IMR-90 (cell line): ENCODE measurements around the gene HDGFL2. TPM values are rescaled to one million over a fixed set of nuclear protein-coding genes. Genes with fewer than 3 reads are reported as not detected.

Experiments
- ATAC-seq: fragments of 200-7000 bp; cut with Tn5 transposase; 2 replicates; pipeline ENCODE4 v1.9.1; 2020; ENCODE audit warnings: low read depth, mild to moderate bottlenecking, moderate library complexity
- BruUV-seq: library from RNA; stranded (reverse); fragments of 400-500 nt; replicated peaks from 2 replicates; lab custom pipeline; 2021; lab: Mats Ljungman, UMichigan
- CTCF ChIA-PET: fragments of 300-600 bp; formaldehyde crosslinking; extraction: SDS; loops from one replicate; lab custom pipeline; 2021; ENCODE audit warnings: antibody characterized with exemption; lab: Yijun Ruan, JAX
- POLR2A ChIA-PET: fragments of 300-600 bp; sonication (Branson Sonifier 250); formaldehyde crosslinking; loops from one replicate; lab custom pipeline; 2022; ENCODE audit warnings: antibody characterized with exemption; ENCODE audit not compliant: unreplicated experiment; lab: Charles Lee
- DNase-seq: peaks from one replicate; pipeline ENCODE4 v3.0.0; 2013
- H2AFZ ChIP-seq: replicated peaks from 2 replicates; pipeline ENCODE3; 2013; ENCODE audit warnings: low read length, mild to moderate bottlenecking; ENCODE audit not compliant: poor library complexity
- H2AK5ac ChIP-seq: 2 replicates; pipeline ENCODE4 v1.6.1; 2013; ENCODE audit warnings: low read depth, low read length, inconsistent platforms
- H2AK9ac ChIP-seq: replicated peaks from 2 replicates; pipeline ENCODE3; 2013; ENCODE audit warnings: mild to moderate bottlenecking, low read depth, low read length, moderate library complexity; ENCODE audit not compliant: poor library complexity
- H2BK120ac ChIP-seq: 2 replicates; pipeline ENCODE4 v1.6.1; 2013; ENCODE audit warnings: low read depth, low read length, inconsistent platforms
- H2BK15ac ChIP-seq: 3 replicates; pipeline ENCODE4 v1.6.1; 2013; ENCODE audit warnings: low read depth, low read length, inconsistent platforms
- H2BK20ac ChIP-seq: 2 replicates; pipeline ENCODE4 v1.6.1; 2013; ENCODE audit warnings: low read depth, mild to moderate bottlenecking, inconsistent platforms, low read length, moderate library complexity
- H2BK5ac ChIP-seq: 2 replicates; pipeline ENCODE4 v1.6.1; 2013; ENCODE audit warnings: mild to moderate bottlenecking, low read depth, low read length, inconsistent platforms; ENCODE audit not compliant: poor library complexity, severe bottlenecking
- H3K14ac ChIP-seq: replicated peaks from 2 replicates; pipeline ENCODE4 v1.6.1; 2013; ENCODE audit warnings: low read depth, low read length, inconsistent platforms
- H3K18ac ChIP-seq: 2 replicates; pipeline ENCODE4 v1.6.1; 2013; ENCODE audit warnings: low read depth, low read length, control low read depth
- H3K23ac ChIP-seq: 2 replicates; pipeline ENCODE4 v1.6.1; 2013; ENCODE audit warnings: low read depth, low read length, inconsistent platforms
- H3K27ac ChIP-seq: 2 replicates; pipeline ENCODE4 v1.5.1; 2013; ENCODE audit warnings: mild to moderate bottlenecking, control low read depth, low read length; ENCODE audit not compliant: insufficient read depth
- H3K27me3 ChIP-seq: 2 replicates; pipeline ENCODE4 v1.6.1; 2013; ENCODE audit warnings: low read length; ENCODE audit not compliant: control insufficient read depth, insufficient read depth
- H3K36me3 ChIP-seq: 2 replicates; pipeline ENCODE4 v1.6.1; 2013; ENCODE audit warnings: low read length, mixed read lengths; ENCODE audit not compliant: control insufficient read depth, insufficient read depth
- H3K4ac ChIP-seq: 2 replicates; pipeline ENCODE4 v1.6.1; 2013; ENCODE audit warnings: low read depth, low read length, inconsistent platforms
- H3K4me1 ChIP-seq: 2 replicates; pipeline ENCODE4 v1.6.1; 2013; ENCODE audit warnings: low read length, mixed read lengths; ENCODE audit not compliant: control insufficient read depth, insufficient read depth
- H3K4me2 ChIP-seq: 2 replicates; pipeline ENCODE4 v1.6.1; 2013; ENCODE audit warnings: low read depth, mild to moderate bottlenecking, control low read depth, low read length, moderate library complexity
- H3K4me3 ChIP-seq: 2 replicates; pipeline ENCODE4 v1.5.1; 2013; ENCODE audit warnings: low read depth, mild to moderate bottlenecking, control low read depth, low read length, moderate library complexity; ENCODE audit not compliant: insufficient read depth
- H3K56ac ChIP-seq: 2 replicates; pipeline ENCODE4 v1.6.1; 2013; ENCODE audit warnings: low read length, inconsistent platforms; ENCODE audit not compliant: insufficient read depth; ENCODE audit errors: extremely low read depth
- H3K79me1 ChIP-seq, 2 experiments: 2 replicates each; pipeline ENCODE4 v1.6.1; 2013; ENCODE audit warnings: low read length in 2 of 2, inconsistent platforms in 1 of 2, low read depth in 1 of 2
- H3K9ac ChIP-seq: 2 replicates; pipeline ENCODE4 v1.6.1; 2013; ENCODE audit warnings: low read depth, low read length, control low read depth
- H3K9me1 ChIP-seq: 2 replicates; pipeline ENCODE4 v1.6.1; 2013; ENCODE audit warnings: low read length, inconsistent platforms; ENCODE audit not compliant: insufficient read depth
- H3K9me3 ChIP-seq: 2 replicates; pipeline ENCODE4 v1.6.1; 2013; ENCODE audit warnings: low read length; ENCODE audit not compliant: control insufficient read depth, insufficient read depth
- H4K20me1 ChIP-seq: 2 replicates; pipeline ENCODE4 v1.6.1; 2013; ENCODE audit warnings: low read length, inconsistent platforms; ENCODE audit not compliant: insufficient read depth
- H4K5ac ChIP-seq: 2 replicates; pipeline ENCODE4 v1.6.1; 2013; ENCODE audit warnings: mild to moderate bottlenecking, low read depth, low read length, control low read depth
- H4K8ac ChIP-seq, 2 experiments: 2 replicates each; pipeline ENCODE4 v1.6.1; 2013; ENCODE audit warnings: low read depth in 2 of 2, low read length in 2 of 2, control low read depth in 1 of 2, inconsistent platforms in 1 of 2
- H4K91ac ChIP-seq: 2 replicates; pipeline ENCODE4 v1.6.1; 2013; ENCODE audit warnings: low read depth, low read length, inconsistent platforms; ENCODE audit not compliant: insufficient read depth
- BHLHE40 ChIP-seq: fragments of 150-350 bp; IDR thresholded peaks from 2 replicates; pipeline ENCODE4 v1.6.1; 2016; ENCODE audit warnings: mild to moderate bottlenecking, low read depth, low read length
- CEBPB ChIP-seq: IDR thresholded peaks from 2 replicates; pipeline ENCODE4 v1.6.1; 2012; ENCODE audit warnings: low read depth, low read length, improper control_type of control experiment
- CHD1 ChIP-seq: IDR thresholded peaks from 2 replicates; pipeline ENCODE4 v1.6.1; 2012; ENCODE audit warnings: low read depth, low read length, improper control_type of control experiment
- FOS ChIP-seq: fragments of 150-350 bp; IDR thresholded peaks from 2 replicates; pipeline ENCODE4 v1.6.1; 2016; ENCODE audit warnings: low read depth, low read length
- MAFK ChIP-seq: IDR thresholded peaks from 2 replicates; pipeline ENCODE4 v1.6.1; 2012; ENCODE audit warnings: low read depth, low read length, improper control_type of control experiment
- MAZ ChIP-seq: IDR thresholded peaks from 2 replicates; pipeline ENCODE4 v1.6.1; 2012; ENCODE audit warnings: low read depth, mild to moderate bottlenecking, low read length, improper control_type of control experiment, moderate library complexity, borderline replicate concordance
- MXI1 ChIP-seq: IDR thresholded peaks from 2 replicates; pipeline ENCODE4 v1.6.1; 2012; ENCODE audit warnings: low read depth, mild to moderate bottlenecking, low read length, moderate library complexity, borderline replicate concordance
- NFE2L2 ChIP-seq: fragments of 150-350 bp; IDR thresholded peaks from 2 replicates; pipeline ENCODE4 v1.6.1; 2016; ENCODE audit warnings: low read depth, mild to moderate bottlenecking, low read length
- POLR2A ChIP-seq: IDR thresholded peaks from 2 replicates; pipeline ENCODE4 v1.6.1; 2012; ENCODE audit warnings: mild to moderate bottlenecking, low read depth, low read length
- RAD21 ChIP-seq: IDR thresholded peaks from 2 replicates; pipeline ENCODE4 v1.6.1; 2012; ENCODE audit warnings: low read length, improper control_type of control experiment
- RCOR1 ChIP-seq: IDR thresholded peaks from 2 replicates; pipeline ENCODE4 v1.6.1; 2012; ENCODE audit warnings: mild to moderate bottlenecking, low read length, improper control_type of control experiment; ENCODE audit not compliant: insufficient replicate concordance
- RFX5 ChIP-seq: IDR thresholded peaks from 2 replicates; pipeline ENCODE4 v1.8.0; 2012; ENCODE audit warnings: low read depth, mild to moderate bottlenecking, low read length, moderate library complexity
- SMC3 ChIP-seq: fragments of 150-350 bp; IDR thresholded peaks from 2 replicates; pipeline ENCODE4 v1.6.1; 2016; ENCODE audit warnings: low read depth, mild to moderate bottlenecking, antibody characterized with exemption, low read length, moderate library complexity
- USF2 ChIP-seq: fragments of 150-350 bp; IDR thresholded peaks from 2 replicates; pipeline ENCODE4 v1.6.1; 2017; ENCODE audit warnings: mild to moderate bottlenecking, antibody characterized with exemption, low read length, low read depth
- WGBS, 2 experiments: methylation state at CpG; one replicate each; pipeline versions ENCODE4 v1.1.5 to v1.1.7; 2013; ENCODE audit warnings: missing lambda C conversion rate in 2 of 2; ENCODE audit not compliant: insufficient read length in 1 of 2; ENCODE audit errors: extremely low coverage in 2 of 2; 5-methylcytosine and 5-hydroxymethylcytosine counted together
- dilution Hi-C: fragments of 300-500 bp; cut with HindIII; formaldehyde crosslinking; loops from one replicate; pipeline ENCODE4 v1.14.3; 2018; ENCODE audit warnings: low sequenced_read_pairs; ENCODE audit not compliant: unreplicated experiment
- in situ Hi-C: fragments of 300-500 bp; cut with MboI; formaldehyde crosslinking; loops from 3 replicates; pipeline ENCODE4 v1.14.3; 2019; ENCODE audit warnings: low sequenced_read_pairs, inconsistent platforms, mixed read lengths
- intact Hi-C: fragments of 100-400 bp; cut with micrococcal nuclease; formaldehyde crosslinking; loops from 2 replicates; pipeline ENCODE4 v1.10.0; 2022
- polyA plus RNA-seq, 3 experiments: library from polyadenylated mRNA; depleted of rRNA; stranded (reverse); fragments of >200 nt; gene quantifications; 2 replicates each; pipeline ENCODE4 v1.2.3, GENCODE V29; 2012; ENCODE audit warnings: low replicate concordance in 1 of 3
- total RNA-seq: library from RNA; depleted of rRNA; stranded (reverse); fragments of >200 nt; gene quantifications from 2 replicates; pipeline ENCODE4 v1.2.3, GENCODE V29; 2012
- TF ChIP-seq, protein P1 (sequence below): conservative IDR thresholded peaks from 2 replicates; pipeline ENCODE4 v1.5.1; 2012; ENCODE audit warnings: mild to moderate bottlenecking, low read depth, low read length, improper control_type of control experiment
- TF ChIP-seq, protein P2 (sequence below): fragments of 150-350 bp; IDR thresholded peaks from 2 replicates; pipeline ENCODE4 v1.6.1; 2016; ENCODE audit warnings: low read depth, mild to moderate bottlenecking, low read length, moderate library complexity, borderline replicate concordance

HDGFL2 gene
- total and polyA plus RNA-seq, 2 of the 4 experiments (the other 2 are of a cell fraction): 35.8 to 48.5 TPM

DNA sequence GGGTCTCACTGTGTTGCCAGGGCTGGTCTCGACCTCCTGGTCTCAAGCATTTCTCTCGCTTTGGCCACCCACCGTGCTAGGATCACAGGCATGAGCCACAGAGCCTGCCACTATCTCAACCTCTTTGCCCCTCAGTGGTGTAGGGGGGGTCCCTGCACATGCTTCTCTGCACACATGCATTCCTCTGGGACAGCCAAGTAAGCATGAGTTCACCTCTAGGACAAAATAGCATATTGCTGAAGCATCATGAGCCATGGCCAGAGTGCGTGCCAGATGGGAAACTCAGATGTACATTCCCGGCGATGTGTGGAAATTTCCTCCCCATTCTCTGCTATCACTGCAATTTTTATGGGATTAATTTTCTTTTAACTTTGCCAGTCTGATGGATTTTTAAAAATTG lies 46.6 kb upstream of the HDGFL2 start:
- Histone ChIP-seq H3K9me3 (no peaks in the 10 kb centered on the region), H3K23ac (no peak overlapping the region), H4K20me1 (no peaks in the 10 kb centered on the region; the same call in 1 of the 2 replicates), H2BK20ac (0 out of 2 replicates have a peak overlapping the region, but pooled peaks have one; percentile 2), H3K14ac (no peak overlapping the region), H3K9ac (no peak overlapping the region), H4K5ac (no peak overlapping the region), H3K27ac (no peak overlapping the region), H3K56ac (no peak overlapping the region), H3K4ac (no peak overlapping the region), H4K8ac (peak overlapping the region in 1 of 2 experiments; percentile 39; a peak in 1 of 4 replicates), H3K9me1 (no peaks in the 10 kb centered on the region; the same call in 1 of the 2 replicates), H4K91ac (no peak overlapping the region), H3K4me2 (no peak overlapping the region), H2BK5ac (peak overlapping the region; percentile 59), H2BK15ac (no peak overlapping the region), H3K27me3 (no peaks in the 10 kb centered on the region), H3K4me1 (peaks cover 11% of the 10 kb centered on the region; the same call in 1 of the 2 replicates), H3K18ac (no peak overlapping the region), H3K79me1 (peaks cover 15 to 20% of the 10 kb centered on the region in 2 experiments; a peak in 2 of 4 replicates), H2AFZ (peak overlapping the region; percentile 46), H2BK120ac (no peak overlapping the region), H3K4me3 (no peak overlapping the region), H2AK9ac (no peak overlapping the region), H2AK5ac (no peak overlapping the region), H3K36me3 (peaks cover 8% of the 10 kb centered on the region)
- WGBS, 2 experiments: no CpG with 5 or more reads among the region's 6 CpGs
- TF ChIP-seq NFE2L2 (peak; percentile 81), CHD1 (no peak), RCOR1 (peak; percentile 80), RAD21 (no peak), MAFK (peak; percentile 68; the same call in 1 of the 2 replicates), SMC3 (no peak), CEBPB (peak; percentile 48; the same call in 1 of the 2 replicates), MXI1 (peak; percentile 76; the same call in 1 of the 2 replicates), FOS (peak; percentile 46; the same call in 1 of the 2 replicates), RFX5 (no peak), MAZ (peak; percentile 55; the same call in 1 of the 2 replicates), USF2 (0 out of 2 replicates have a peak, but pooled peaks have one; percentile 4), BHLHE40 (peak; percentile 96), POLR2A (no peak)
- TF ChIP-seq, protein P1, sequence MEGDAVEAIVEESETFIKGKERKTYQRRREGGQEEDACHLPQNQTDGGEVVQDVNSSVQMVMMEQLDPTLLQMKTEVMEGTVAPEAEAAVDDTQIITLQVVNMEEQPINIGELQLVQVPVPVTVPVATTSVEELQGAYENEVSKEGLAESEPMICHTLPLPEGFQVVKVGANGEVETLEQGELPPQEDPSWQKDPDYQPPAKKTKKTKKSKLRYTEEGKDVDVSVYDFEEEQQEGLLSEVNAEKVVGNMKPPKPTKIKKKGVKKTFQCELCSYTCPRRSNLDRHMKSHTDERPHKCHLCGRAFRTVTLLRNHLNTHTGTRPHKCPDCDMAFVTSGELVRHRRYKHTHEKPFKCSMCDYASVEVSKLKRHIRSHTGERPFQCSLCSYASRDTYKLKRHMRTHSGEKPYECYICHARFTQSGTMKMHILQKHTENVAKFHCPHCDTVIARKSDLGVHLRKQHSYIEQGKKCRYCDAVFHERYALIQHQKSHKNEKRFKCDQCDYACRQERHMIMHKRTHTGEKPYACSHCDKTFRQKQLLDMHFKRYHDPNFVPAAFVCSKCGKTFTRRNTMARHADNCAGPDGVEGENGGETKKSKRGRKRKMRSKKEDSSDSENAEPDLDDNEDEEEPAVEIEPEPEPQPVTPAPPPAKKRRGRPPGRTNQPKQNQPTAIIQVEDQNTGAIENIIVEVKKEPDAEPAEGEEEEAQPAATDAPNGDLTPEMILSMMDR: no peak
- TF ChIP-seq, protein P2, sequence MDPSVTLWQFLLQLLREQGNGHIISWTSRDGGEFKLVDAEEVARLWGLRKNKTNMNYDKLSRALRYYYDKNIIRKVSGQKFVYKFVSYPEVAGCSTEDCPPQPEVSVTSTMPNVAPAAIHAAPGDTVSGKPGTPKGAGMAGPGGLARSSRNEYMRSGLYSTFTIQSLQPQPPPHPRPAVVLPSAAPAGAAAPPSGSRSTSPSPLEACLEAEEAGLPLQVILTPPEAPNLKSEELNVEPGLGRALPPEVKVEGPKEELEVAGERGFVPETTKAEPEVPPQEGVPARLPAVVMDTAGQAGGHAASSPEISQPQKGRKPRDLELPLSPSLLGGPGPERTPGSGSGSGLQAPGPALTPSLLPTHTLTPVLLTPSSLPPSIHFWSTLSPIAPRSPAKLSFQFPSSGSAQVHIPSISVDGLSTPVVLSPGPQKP: no peak
- CTCF ChIA-PET: no interaction called here
- POLR2A ChIA-PET: no interaction called here
- BruUV-seq: no TSS peak
- in situ Hi-C loops (no loop called here), intact Hi-C loops (no loop called here), dilution Hi-C loops (no loop called here)
- DNase-seq (peak; percentile 96), ATAC-seq (peak; percentile 92)
